Subcutaneous adipose tissue (tissue), 4 donors: ENCODE results near the gene ZNF652. TPM values are rescaled to one million over a fixed set of nuclear protein-coding genes. Genes with fewer than 3 reads are reported as not detected.

Experiments used
- CTCF ChIP-seq: fragments of 450-650 bp; IDR thresholded peaks from one replicate; pipeline ENCODE4 v1.5.1; 2016; ENCODE audit warnings: low read depth, mild to moderate bottlenecking, control low read depth, antibody characterized with exemption, moderate library complexity
- total RNA-seq, 4 donors: library from RNA; depleted of rRNA; stranded (reverse); fragments of >200 nt; gene quantifications; one replicate each; pipeline ENCODE4 v1.1.0, GENCODE V29; 2016

The ZNF652 gene
- total RNA-seq, 4 donors from 2014 or later: 32.1 to 52.0 (median 34.5) TPM

- no peak for TF ChIP-seq CTCF
Observed at GRCh38 chr17:49363251-49363650, 1.2 kb upstream of the ZNF652 start.

DNA sequence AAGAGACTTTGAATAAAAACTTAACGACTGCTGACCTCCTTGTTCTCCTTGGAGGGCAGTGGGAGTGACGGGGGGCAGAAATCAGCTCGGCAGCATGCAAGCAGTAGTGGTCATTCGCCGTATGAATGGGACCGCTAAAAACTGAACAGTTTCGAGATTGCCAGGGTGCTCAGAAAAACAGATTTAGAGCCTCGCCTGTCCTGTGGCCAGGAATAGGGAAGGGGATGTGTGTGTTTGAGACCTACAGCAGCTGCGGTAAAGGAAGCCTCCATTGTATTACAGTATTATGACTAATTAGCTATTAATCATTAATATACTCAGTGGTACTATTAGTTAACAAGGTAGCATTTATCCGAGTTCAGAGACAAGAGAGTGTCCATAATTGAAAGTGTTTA, 670 bp upstream of the ZNF652 start:
- TF ChIP-seq CTCF: no peak

GRCh38 chr17:49361129-49361901, 735 bp downstream of the ZNF652 start:
- TF ChIP-seq CTCF: no peak

DNA sequence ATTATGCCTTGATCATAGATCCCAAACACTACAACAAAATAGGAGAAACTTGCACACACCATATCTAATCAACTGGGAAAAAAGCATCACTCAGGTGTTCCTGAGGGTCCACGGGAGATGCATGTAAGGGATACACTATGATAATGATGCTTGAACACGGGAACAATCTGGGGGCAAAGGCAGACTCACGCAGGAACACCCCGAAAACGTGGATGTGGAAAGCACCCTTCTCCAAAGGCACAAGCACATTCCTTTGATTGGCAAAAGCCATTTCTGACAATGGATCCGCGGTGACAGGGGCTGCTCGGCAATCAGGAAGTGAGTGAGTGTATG, 1.3 kb downstream of the ZNF652 start:
- TF ChIP-seq CTCF: no peak

DNA sequence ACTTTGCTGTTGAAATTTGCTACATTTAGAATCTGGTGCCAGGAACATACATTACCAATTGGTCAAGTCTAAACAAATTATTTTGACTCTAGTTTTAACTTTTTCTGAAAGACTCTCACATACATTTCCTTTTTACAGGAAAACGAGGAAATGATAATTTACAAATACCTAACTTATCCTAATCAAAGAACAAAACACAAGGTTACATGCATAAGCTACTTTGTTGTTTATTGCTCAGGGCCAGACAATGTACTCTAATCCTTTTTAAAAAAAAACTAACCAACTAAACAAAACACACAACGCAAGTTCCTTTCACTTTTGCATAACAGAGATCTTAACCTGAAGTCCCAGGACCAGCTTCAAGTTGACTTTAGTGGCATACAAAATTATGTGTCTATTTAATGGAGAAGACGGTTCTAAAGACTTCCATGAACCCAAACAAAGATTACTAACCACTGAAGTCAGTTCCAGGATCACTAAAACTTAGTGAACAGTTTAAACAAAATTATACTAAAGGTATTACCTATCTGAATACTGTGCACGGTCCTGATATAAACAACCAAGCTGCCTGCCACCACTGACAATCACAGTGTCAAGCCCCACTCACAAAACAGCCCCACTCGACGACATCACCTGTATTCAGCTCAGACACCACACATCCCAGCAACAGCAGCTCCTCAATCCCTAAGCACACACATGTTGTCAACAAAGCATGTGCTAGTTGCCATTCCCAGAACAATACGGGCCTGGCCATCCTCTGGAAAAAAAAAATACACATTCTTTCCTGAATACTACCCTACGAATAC, 1.9 kb downstream of the ZNF652 start:
- no peak for TF ChIP-seq CTCF

GRCh38 chr17:49358641-49359247, 3.3 kb downstream of the ZNF652 start:
- TF ChIP-seq CTCF: no peak

DNA sequence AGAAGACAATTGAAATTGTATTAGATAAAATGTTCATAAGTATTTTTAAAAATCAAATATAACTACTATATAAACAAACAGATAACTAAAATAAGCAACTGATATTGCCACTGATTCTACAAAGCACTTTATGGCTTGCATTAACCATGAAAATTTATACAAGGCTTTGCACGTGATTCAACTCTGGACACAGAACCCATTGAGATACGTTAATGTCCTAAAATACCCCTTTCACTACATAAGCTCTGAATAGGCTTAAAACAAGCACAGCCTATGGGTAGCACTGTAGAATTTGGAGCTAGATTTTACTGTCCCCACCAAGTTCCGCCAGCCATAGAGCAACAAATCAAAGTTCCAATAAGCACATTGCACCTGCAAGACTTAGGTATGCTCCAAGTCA, 4.5 kb downstream of the ZNF652 start:
- no peak for TF ChIP-seq CTCF
